Spleen (tissue), 7 donors: ENCODE measurements around the gene RASA3.

ENCODE experiments used
- CTCF ChIP-seq, 11 experiments: fragments of 200-600 bp in 7 of 11; fragments of 450-650 bp in 4 of 11; sonication (generic) in 4 of 11; IDR thresholded peaks in 8 of 11; conservative IDR thresholded peaks in 3 of 11; 1 replicate in 7 of 11; 2 replicates in 4 of 11; pipeline versions ENCODE4 v1.4.0 to v1.8.0; 2016 to 2021; ENCODE audit warnings: antibody characterized with exemption in 11 of 11, inconsistent platforms in 4 of 11, mild to moderate bottlenecking in 1 of 11
- POLR2A ChIP-seq, 3 donors: fragments of 450-650 bp; IDR thresholded peaks; one replicate each; pipeline ENCODE4 v1.5.1; 2017; ENCODE audit warnings: antibody characterized with exemption in 3 of 3, mild to moderate bottlenecking in 1 of 3
- POLR2AphosphoS5 ChIP-seq, 3 donors: sonication (generic); formaldehyde crosslinking; IDR thresholded peaks; one replicate each; pipeline ENCODE4 v1.5.1; 2017; ENCODE audit warnings: antibody characterized with exemption in 3 of 3
- donor health status: DM: no; HTN: no; CAD: no; lungs with moderate emphysema.
- donor health status: DM: no; HTN: no; CAD: no.
- donor health status: DM: no; HTN: no; CAD: no.

GRCh38 chr13:113934576-113934975 lies 197.8 kb downstream of the RASA3 start:
- TF ChIP-seq CTCF (IDR thresholded peaks at IDR 0.05 in 8 of 11, conservative IDR thresholded peaks at IDR 0.05 in 3 of 11) (no peak), POLR2AphosphoS5 (IDR thresholded peaks at IDR 0.05) (no peak), POLR2A (IDR thresholded peaks at IDR 0.05) (no peak)
